Esophagus muscularis mucosa (tissue), 4 donors: ENCODE measurements around the gene LCN2.

Experiments used
- EP300 ChIP-seq: sonication (generic); formaldehyde crosslinking; IDR thresholded peaks from one replicate; pipeline ENCODE4 v1.6.1; 2017; ENCODE audit warnings: antibody characterized with exemption
- POLR2A ChIP-seq: fragments of 450-650 bp; IDR thresholded peaks from one replicate; pipeline ENCODE4 v1.6.1; 2017; ENCODE audit warnings: antibody characterized with exemption, moderate library complexity, mild to moderate bottlenecking, low read depth
- POLR2AphosphoS5 ChIP-seq, 2 donors: sonication (generic); formaldehyde crosslinking; IDR thresholded peaks; one replicate each; pipeline ENCODE4 v1.6.1; 2017; ENCODE audit warnings: antibody characterized with exemption in 2 of 2
- TF ChIP-seq, protein P1 (sequence below), 3 experiments: fragments of 200-600 bp in 2 of 3; fragments of 450-650 bp in 1 of 3; sonication (generic) in 2 of 3; IDR thresholded peaks; one replicate each; pipeline ENCODE4 v1.5.1; 2017 to 2019; ENCODE audit warnings: antibody characterized with exemption in 3 of 3, mild to moderate bottlenecking in 2 of 3, moderate library complexity in 1 of 3

DNA sequence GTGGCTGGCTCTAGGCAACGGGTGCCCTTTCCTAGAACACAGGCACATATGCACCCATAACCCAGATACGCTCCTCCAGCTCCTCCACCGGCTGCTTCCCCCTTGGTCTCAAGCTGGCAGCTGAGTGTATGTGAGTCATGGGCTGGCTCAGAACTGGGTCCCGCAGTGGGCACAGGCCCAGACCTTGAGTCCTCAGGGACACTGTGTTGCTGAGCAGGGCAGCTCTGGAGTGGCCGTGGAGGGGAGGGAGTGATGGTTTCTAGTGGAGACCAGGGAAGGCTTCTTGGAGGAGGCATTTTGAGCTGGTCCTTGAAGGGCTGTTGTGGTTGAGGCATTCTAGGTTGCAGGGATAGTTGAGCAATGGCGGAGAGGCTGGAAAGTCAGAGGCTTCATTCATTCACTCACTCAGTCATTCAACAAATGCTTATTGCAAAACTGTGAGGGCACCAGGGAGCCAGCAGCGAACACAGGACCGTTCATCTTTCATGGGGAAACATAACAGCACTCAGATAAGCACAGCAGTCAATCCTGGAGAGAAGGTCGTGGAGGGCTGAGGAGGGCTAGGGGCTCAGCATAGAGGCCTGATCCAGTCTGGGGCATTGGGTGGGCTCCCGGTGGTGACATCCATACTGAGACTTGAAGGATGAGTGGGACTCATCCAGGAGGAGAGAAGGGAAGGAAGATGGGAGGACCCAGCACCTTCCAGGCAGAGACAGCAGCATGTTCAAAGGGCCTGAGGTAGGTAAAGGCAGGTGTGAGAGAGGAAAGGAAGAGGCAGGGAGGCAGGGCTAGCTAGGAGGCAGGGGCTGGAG is 13.2 kb downstream of the LCN2 start:
- TF ChIP-seq, protein P1, sequence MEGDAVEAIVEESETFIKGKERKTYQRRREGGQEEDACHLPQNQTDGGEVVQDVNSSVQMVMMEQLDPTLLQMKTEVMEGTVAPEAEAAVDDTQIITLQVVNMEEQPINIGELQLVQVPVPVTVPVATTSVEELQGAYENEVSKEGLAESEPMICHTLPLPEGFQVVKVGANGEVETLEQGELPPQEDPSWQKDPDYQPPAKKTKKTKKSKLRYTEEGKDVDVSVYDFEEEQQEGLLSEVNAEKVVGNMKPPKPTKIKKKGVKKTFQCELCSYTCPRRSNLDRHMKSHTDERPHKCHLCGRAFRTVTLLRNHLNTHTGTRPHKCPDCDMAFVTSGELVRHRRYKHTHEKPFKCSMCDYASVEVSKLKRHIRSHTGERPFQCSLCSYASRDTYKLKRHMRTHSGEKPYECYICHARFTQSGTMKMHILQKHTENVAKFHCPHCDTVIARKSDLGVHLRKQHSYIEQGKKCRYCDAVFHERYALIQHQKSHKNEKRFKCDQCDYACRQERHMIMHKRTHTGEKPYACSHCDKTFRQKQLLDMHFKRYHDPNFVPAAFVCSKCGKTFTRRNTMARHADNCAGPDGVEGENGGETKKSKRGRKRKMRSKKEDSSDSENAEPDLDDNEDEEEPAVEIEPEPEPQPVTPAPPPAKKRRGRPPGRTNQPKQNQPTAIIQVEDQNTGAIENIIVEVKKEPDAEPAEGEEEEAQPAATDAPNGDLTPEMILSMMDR (IDR thresholded peaks at IDR 0.05) = no peak
- no peak for TF ChIP-seq POLR2A
- TF ChIP-seq POLR2AphosphoS5 (IDR thresholded peaks at IDR 0.05) = no peak
- TF ChIP-seq EP300 = no peak
